Measurements from ENCODE around the gene FSTL4. TPM values are rescaled to one million over a fixed set of nuclear protein-coding genes. Genes with fewer than 3 reads are reported as not detected.

FSTL4 gene
- total RNA-seq, 1 donor = 0.52 TPM

DNA sequence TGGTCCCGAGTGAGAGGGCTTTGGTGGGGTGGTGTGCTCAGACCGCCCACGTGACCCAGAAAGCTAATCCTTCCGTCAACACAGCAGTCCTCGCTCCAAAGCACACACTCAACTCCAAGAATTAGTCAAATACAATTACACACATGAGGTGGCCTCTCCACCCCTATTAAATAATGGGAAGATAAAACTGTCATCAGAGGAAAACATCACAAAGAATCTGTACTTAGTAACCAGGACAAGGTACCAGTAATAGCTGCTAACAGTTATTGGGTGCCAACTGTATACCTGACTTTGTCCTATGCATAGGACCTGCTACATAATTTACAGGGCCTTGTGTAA lies 337.8 kb downstream of the FSTL4 start:
- Histone ChIP-seq H3K4me3 (ENCODE audit: low read length) (no peak overlapping the region), H3K4me1 (ENCODE audit: insufficient read depth, low read length) (no peaks in the 10 kb centered on the region), H3K27me3 (ENCODE audit: insufficient read depth, low read length) (no peaks in the 10 kb centered on the region), H3K9me3 (ENCODE audit: low read depth, low read length) (no peaks in the 10 kb centered on the region)

DNA sequence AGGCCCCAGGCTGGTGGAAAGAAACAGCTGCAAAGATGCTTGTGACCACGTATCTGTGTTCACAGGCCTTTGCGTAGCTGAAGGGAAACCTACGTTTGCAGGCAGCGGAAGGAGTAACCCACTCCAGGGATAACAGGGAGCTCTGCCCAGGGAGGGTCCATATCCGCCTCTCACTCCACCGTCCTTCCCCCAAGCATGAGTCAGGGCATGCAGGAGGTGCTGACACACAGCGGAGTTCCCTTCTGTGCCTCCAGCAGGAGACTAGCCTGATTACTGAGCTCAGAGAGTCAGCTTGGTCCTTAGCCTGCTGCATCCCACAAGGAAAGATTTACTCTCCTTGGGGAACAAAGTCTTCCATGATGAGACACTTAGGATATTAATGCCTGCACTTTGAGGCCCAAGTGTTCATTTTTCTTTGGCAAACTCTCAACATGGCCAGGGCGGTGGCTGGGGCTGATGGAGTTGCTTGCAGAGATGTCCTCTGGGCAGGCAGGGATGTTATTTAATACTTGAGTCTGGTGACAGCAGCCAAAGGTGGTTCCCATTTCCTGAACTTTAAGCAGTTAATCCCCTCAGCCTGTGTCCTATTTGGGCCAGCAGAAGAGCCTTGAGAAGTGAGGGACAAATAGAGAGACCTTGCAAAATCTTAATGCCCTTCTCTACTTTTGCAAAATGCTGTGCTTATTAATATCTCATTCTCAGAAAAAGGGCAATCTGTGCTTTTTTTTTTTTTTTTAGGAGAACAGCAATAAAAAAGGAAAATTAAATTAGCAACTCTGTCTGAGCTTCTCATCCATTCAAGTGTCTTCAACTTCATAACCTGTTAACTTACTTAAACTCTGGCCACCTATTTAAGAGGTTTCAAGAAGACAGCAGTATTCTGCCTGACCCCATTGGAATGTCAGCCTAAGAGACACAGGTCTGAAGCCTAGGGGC lies 338.4 kb downstream of the FSTL4 start:
- Histone ChIP-seq H3K27me3 (ENCODE audit: insufficient read depth, low read length) (no peaks in the 10 kb centered on the region), H3K4me3 (ENCODE audit: low read length) (no peak overlapping the region), H3K9me3 (ENCODE audit: low read depth, low read length) (no peaks in the 10 kb centered on the region), H3K4me1 (ENCODE audit: insufficient read depth, low read length) (no peaks in the 10 kb centered on the region)

DNA sequence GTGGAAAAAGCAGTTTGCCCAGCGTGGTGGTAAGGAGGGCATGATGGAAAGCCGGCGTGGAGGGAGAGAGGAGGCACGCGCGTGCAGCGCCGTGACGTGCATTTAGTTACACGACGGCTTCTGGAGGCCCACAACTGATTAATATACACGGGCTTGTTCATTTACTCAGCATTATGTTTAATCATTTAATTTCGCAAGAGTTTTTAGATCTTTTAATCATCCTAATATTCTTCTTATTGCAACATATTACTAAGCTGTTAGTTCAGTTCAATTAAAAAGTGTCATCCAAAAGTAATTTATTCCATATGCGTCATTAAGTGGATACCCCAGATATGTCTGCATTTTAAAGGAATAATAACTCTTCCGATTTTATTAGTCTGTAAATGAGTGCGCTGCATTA lies 340.0 kb downstream of the FSTL4 start:
- no peak overlapping the region for H3K4me3 ChIP-seq (ENCODE audit: low read length)
- H3K4me1 ChIP-seq (ENCODE audit: insufficient read depth, low read length) = no peaks in the 10 kb centered on the region
- no peaks in the 10 kb centered on the region for H3K27me3 ChIP-seq (ENCODE audit: insufficient read depth, low read length)
- no peaks in the 10 kb centered on the region for H3K9me3 ChIP-seq (ENCODE audit: low read depth, low read length)

DNA sequence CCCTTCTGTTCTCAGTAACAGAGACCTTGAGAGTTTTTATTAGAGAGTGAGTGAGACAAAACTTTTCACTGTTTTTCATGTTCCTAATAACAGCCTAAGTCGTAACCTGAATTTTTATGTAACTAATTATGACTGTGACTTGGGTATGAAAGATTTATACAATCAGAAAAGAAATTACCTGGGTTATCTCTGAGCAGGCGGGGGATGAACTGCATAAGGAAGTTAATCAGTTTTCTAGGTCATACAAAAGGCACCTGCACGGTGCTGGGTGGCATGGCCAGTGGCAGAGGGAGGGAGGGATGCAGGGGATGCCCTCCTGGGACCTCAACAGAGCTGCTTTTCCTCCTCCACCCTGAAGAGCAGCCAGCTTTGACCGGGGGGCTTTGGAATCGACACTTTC lies 340.7 kb downstream of the FSTL4 start:
- no peaks in the 10 kb centered on the region for H3K27me3 ChIP-seq (ENCODE audit: insufficient read depth, low read length)
- no peaks in the 10 kb centered on the region for H3K9me3 ChIP-seq (ENCODE audit: low read depth, low read length)
- no peak overlapping the region for H3K4me3 ChIP-seq (ENCODE audit: low read length)
- H3K4me1 ChIP-seq (ENCODE audit: insufficient read depth, low read length) = no peaks in the 10 kb centered on the region

DNA sequence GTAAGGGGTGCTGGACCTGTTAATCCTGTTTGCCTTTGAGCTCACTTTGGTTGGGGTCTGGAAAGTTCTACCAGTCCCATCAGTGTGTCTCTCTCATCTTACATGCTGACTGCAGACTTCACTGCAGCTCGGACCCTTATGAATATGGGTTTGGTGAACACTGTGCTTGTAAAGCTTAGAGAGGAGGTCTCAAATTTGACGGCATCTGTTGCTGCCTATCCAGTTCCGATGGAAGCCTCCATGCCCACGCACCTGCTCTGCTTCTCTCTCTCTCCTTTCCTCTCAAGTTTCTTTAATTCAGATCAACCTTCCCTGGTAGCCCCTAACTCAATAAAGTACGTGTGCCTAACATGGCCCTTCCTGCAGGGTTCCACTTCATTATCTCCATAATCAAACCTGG lies 342.6 kb downstream of the FSTL4 start:
- H3K27me3 ChIP-seq (ENCODE audit: insufficient read depth, low read length) = no peaks in the 10 kb centered on the region
- H3K4me1 ChIP-seq (ENCODE audit: insufficient read depth, low read length) = no peaks in the 10 kb centered on the region
- H3K9me3 ChIP-seq (ENCODE audit: low read depth, low read length) = no peaks in the 10 kb centered on the region
- H3K4me3 ChIP-seq (ENCODE audit: low read length) = no peak overlapping the region

DNA sequence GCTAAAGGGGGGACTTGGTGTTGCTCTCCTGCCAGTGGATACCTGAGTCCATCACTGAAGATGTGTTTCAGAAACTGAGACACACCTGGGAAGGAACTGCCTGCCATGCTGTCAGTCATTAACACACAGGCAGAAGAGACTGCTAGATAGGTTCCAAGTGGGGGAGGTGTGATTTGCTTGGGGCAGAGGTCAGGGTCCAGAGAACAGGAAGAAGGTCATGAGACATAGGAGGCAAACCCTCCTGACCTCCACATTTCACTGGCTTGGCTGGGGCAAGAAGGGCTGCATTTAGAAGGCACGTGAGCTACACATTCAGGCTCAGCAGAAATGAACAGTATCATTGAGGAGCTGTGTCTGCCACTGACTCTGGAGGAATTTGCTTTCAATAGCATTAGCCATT lies 344.7 kb downstream of the FSTL4 start:
- H3K27me3 ChIP-seq (ENCODE audit: insufficient read depth, low read length) = no peaks in the 10 kb centered on the region
- H3K9me3 ChIP-seq (ENCODE audit: low read depth, low read length) = no peaks in the 10 kb centered on the region
- no peaks in the 10 kb centered on the region for H3K4me1 ChIP-seq (ENCODE audit: insufficient read depth, low read length)
- no peak overlapping the region for H3K4me3 ChIP-seq (ENCODE audit: low read length)

DNA sequence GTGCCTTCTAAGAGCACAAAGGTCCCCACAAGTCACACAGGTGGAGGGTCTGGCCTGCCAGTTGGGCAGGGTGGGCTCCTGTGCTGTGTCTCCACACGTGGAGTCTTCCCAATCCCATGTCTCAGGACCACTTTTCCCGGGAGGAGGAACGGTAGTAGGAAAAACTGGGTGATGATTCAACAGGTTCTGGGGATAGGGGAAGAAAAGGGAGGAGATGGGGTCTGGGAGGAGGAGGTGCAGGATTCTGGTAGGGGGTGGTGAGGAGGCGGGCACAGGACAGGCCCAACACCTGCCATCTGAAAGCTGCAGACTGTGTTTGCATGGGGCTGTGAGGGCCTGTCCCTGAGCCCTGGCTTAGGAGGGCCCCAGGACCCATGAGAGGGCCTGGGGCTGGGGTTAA lies 345.4 kb downstream of the FSTL4 start:
- no peaks in the 10 kb centered on the region for H3K9me3 ChIP-seq (ENCODE audit: low read depth, low read length)
- no peak overlapping the region for H3K4me3 ChIP-seq (ENCODE audit: low read length)
- no peaks in the 10 kb centered on the region for H3K4me1 ChIP-seq (ENCODE audit: insufficient read depth, low read length)
- no peaks in the 10 kb centered on the region for H3K27me3 ChIP-seq (ENCODE audit: insufficient read depth, low read length)

DNA sequence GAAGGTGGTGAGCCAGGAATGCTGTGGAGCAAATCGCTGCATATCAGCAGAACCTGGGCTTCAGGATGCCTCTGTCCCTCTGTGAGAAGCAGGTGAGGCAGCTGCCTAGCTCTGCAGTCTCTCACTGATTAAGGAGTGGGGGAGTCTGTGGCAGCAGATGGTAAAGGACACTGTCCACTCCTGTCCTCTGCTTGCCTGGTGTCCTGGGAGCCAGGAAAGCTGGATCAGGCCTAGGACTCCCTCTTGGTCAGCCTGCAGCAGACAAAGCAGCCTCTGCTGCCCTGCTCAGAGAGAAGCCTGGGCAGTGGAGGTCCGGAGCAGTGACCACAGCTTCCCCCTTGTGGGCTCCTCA lies 345.8 kb downstream of the FSTL4 start:
- Histone ChIP-seq H3K4me3 (ENCODE audit: low read length) (no peak overlapping the region), H3K27me3 (ENCODE audit: insufficient read depth, low read length) (no peaks in the 10 kb centered on the region), H3K9me3 (ENCODE audit: low read depth, low read length) (no peaks in the 10 kb centered on the region), H3K4me1 (ENCODE audit: insufficient read depth, low read length) (no peaks in the 10 kb centered on the region)

DNA sequence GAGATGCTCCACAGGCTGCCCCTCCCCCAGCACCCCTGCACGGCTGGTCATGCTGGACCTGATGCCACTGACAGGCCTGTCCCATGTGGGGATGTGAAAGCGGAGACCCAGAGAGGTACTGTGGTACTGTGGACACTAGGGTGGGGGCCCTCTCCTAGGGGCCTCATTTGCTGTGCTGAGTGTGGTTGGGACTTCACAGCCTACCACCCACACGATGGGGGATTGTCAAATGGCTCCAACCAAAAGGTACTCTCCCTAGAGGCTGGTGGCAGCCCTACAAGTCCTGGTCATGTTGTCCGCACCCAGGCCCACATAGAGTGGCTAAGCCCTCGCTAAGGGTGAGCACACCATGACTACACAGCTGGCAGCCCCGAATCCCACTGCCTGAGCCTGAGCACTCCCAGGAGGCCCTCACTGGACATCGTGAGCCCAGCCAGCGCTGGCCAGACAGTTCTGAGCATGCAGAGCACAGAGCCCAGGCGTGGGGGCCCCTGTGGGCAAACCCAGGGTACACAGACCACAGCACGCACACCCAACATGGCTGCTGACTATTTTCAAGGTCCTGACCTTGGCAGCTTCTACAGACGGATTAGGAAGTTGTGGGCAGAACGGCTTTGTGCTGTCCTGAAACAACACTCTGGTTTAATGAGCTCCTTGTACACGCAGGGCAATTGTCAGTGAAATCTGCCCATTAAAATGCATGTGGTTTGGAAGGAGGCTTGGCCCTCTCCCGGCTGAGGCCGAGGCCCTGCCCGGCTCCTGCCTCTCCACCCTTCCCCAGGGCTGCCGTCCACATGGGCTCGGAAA lies 346.4 kb downstream of the FSTL4 start:
- Histone ChIP-seq H3K4me3 (ENCODE audit: low read length) (no peak overlapping the region), H3K9me3 (ENCODE audit: low read depth, low read length) (no peaks in the 10 kb centered on the region), H3K4me1 (ENCODE audit: insufficient read depth, low read length) (no peaks in the 10 kb centered on the region), H3K27me3 (ENCODE audit: insufficient read depth, low read length) (no peaks in the 10 kb centered on the region)

DNA sequence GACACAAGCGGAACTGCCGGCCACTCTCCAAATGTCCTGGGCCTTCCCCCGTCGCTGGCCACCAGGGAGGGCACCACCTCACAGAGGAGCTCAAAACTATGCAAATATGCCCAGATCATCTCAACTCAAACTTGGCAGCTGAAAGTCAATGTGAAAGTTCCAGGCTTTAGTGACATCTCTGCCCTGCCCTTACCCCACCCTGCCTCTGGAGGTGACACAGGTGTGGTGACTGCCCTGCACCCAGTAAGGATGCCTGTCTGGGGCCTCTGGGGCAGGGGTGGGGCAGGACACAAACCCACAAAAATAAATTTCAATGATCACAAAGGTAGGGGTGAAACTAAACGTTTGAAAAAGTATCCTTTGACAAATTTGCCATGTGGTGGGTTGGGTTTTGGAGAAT lies 347.1 kb downstream of the FSTL4 start:
- H3K4me3 ChIP-seq (ENCODE audit: low read length) = no peak overlapping the region
- no peaks in the 10 kb centered on the region for H3K9me3 ChIP-seq (ENCODE audit: low read depth, low read length)
- H3K4me1 ChIP-seq (ENCODE audit: insufficient read depth, low read length) = no peaks in the 10 kb centered on the region
- H3K27me3 ChIP-seq (ENCODE audit: insufficient read depth, low read length) = no peaks in the 10 kb centered on the region

DNA sequence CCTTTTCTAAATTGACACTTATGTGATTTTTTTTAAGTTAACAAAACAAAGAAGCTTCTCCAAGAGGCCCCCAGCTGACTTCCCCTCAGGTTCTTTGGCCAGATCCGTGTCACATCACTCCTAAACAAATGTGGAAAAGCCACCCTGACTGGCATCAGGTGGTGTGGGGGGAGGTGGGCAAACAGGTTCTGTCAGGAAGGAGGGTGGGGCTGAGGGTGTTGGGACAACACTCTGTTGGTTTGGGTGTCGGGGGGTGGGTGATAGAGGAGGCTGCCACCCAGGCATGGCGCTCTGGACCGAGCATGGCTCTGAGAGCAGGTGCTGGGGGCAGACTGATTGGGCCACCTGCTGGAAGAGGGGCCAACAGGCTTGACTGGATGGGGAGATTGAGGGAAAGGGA lies 349.7 kb downstream of the FSTL4 start:
- H3K4me1 ChIP-seq (ENCODE audit: insufficient read depth, low read length) = no peaks in the 10 kb centered on the region
- H3K27me3 ChIP-seq (ENCODE audit: insufficient read depth, low read length) = no peaks in the 10 kb centered on the region
- H3K4me3 ChIP-seq (ENCODE audit: low read length) = no peak overlapping the region
- H3K9me3 ChIP-seq (ENCODE audit: low read depth, low read length) = no peaks in the 10 kb centered on the region

DNA sequence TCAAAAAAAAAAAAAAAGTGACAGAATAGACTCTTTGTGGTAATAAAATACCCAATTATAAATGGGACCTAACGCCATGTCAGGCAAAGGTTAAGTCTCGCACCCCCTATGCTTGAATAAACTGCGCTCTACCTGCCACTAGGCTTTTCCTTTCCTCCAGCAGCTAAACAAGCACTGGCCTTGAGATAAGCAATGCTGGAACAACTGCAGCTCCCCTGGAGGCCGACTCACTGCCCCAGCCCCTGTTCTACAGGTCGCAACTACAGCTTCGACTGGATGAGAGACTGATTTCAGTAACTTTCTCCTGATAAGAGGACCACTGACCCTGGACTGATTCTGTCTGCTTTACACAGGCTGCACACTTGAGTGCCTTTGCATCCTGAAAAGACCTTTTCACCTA lies 350.3 kb downstream of the FSTL4 start:
- H3K27me3 ChIP-seq (ENCODE audit: insufficient read depth, low read length) = no peaks in the 10 kb centered on the region

DNA sequence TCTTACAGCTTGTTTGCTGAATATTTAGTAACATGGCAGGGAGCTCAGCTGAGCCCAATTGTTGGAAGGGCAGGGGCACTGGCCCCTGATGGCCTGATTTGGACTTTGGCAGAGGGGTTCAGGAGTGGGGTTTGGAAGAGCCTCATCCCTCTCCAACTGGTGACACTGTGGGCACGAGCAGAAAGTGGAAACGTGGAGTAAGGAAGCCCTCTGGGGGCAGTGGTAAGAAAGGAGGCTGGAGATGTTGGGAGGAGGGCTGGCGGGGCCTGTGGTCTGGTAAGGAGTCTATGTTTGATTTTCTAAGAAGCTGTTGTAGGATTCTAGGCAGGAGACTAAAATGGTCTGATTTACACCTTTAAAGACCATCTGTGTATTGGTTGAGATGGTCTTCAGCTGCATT lies 351.6 kb downstream of the FSTL4 start:
- H3K4me3 ChIP-seq (ENCODE audit: low read length) = no peak overlapping the region
- H3K9me3 ChIP-seq (ENCODE audit: low read depth, low read length) = no peaks in the 10 kb centered on the region
- no peaks in the 10 kb centered on the region for H3K4me1 ChIP-seq (ENCODE audit: insufficient read depth, low read length)
- no peaks in the 10 kb centered on the region for H3K27me3 ChIP-seq (ENCODE audit: insufficient read depth, low read length)

More for the DNA sequence above, 350.3 kb downstream of the FSTL4 start:
- no peak overlapping the region for H3K4me3 ChIP-seq (ENCODE audit: low read length)
- no peaks in the 10 kb centered on the region for H3K4me1 ChIP-seq (ENCODE audit: insufficient read depth, low read length)
- no peaks in the 10 kb centered on the region for H3K9me3 ChIP-seq (ENCODE audit: low read depth, low read length)

DNA sequence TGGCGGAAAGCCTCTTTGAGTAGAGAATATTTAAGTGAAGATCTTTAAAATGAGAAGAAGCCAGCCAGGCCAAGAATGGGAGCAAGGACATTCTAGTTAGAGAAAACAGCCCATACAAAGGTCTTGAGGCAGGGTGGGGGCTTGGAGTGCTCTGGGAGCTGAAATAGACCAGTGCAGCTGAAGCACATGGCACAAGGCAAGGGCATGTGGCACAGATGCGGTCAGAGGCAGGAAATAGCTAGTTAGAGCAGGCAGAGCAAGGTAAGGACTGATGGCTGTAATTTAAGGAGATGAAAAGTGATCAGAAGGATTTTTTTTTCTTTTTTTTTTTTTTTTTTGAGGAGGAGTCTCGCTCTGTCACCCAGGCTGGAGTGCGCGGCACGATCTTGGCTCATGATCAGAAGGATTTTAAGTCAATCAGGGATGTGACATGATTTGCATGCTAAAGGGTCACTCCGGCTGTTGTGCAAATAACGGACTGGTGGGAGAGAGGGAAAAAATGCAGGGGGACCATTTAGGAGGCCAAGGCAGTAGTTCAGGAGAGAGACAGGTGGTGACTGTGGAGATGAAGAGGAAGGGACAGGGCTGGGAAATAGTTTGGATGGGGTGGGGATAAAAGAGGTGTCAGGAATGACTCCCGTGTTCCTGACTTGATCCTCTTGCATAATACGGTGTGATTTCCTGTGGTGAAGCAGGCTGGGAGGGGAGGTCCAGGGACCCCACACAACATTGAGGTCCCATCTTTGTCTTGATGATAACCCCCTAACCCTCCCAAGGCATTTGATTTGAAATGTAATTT lies 352.9 kb downstream of the FSTL4 start:
- H3K4me1 ChIP-seq (ENCODE audit: insufficient read depth, low read length) = no peaks in the 10 kb centered on the region
- no peaks in the 10 kb centered on the region for H3K9me3 ChIP-seq (ENCODE audit: low read depth, low read length)
- H3K27me3 ChIP-seq (ENCODE audit: insufficient read depth, low read length) = no peaks in the 10 kb centered on the region
- no peak overlapping the region for H3K4me3 ChIP-seq (ENCODE audit: low read length)

DNA sequence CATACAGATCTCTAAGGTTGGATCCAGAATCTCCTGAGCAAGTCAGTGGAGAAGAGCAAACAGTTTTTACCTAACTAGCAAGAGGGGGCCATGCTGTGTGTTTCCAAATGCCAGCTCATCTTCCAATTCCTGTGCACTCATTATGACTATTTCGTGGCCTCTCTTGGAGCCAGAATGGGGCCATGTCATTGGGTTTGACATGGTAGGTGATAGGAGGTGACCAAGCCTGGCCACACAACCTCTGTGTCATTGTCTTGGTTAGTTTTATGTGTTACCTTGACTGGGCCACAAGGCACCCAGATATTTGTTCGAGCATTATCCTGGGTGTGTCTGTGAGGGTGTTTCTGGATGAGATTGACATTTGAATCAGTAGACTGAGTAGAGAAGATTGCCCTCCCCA lies 354.4 kb downstream of the FSTL4 start:
- Histone ChIP-seq H3K4me3 (ENCODE audit: low read length) (no peak overlapping the region), H3K4me1 (ENCODE audit: insufficient read depth, low read length) (no peaks in the 10 kb centered on the region), H3K27me3 (ENCODE audit: insufficient read depth, low read length) (no peaks in the 10 kb centered on the region), H3K9me3 (ENCODE audit: low read depth, low read length) (no peaks in the 10 kb centered on the region)
